GM13976 (cell line): ENCODE measurements around the gene BTN3A1.
"Not testable (repeated sequence)": the region's sequence is repeated elsewhere in the genome, so short reads cannot be mapped to it uniquely, and the experiment has no call there.

Experiments
- DNase-seq: peaks from one replicate; pipeline ENCODE4 v3.0.0; 2012; ENCODE audit warnings: low spot score
- in situ Hi-C: fragments of 300-500 bp; cut with MboI; formaldehyde crosslinking; loops from one replicate; pipeline ENCODE4 v1.12.0; 2022; ENCODE audit warnings: low sequenced_read_pairs, mixed read lengths, inconsistent platforms; ENCODE audit not compliant: unreplicated experiment
- TF ChIP-seq, protein P1 (sequence below): IDR thresholded peaks from 2 replicates; pipeline ENCODE4 v1.5.1; 2012; ENCODE audit warnings: borderline replicate concordance, mild to moderate bottlenecking; ENCODE audit not compliant: insufficient read depth; ENCODE audit errors: extremely low read depth, missing control alignments, control extremely low read depth

BTN3A1 gene

DNA sequence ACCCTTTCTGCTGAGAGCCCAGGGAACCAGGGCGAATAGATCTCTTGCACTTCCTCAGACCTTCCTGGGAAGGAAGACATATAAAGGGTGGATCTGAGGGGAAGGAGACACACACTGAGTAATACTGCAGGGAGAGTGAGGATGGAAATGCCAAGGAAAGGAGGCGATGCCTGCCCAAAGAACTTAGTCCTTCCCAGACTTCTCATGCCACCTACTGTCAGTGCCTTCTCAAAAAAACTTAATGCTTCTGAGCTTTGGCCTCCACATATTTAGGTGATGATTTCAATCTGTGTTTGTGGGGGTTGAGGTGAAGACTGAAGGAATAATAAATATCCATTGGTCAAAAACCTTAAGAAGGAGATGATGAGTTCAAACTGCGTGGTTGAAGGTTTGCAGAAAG is 9.7 kb downstream of the BTN3A1 start:
- no peak for DNase-seq
- TF ChIP-seq, protein P1, sequence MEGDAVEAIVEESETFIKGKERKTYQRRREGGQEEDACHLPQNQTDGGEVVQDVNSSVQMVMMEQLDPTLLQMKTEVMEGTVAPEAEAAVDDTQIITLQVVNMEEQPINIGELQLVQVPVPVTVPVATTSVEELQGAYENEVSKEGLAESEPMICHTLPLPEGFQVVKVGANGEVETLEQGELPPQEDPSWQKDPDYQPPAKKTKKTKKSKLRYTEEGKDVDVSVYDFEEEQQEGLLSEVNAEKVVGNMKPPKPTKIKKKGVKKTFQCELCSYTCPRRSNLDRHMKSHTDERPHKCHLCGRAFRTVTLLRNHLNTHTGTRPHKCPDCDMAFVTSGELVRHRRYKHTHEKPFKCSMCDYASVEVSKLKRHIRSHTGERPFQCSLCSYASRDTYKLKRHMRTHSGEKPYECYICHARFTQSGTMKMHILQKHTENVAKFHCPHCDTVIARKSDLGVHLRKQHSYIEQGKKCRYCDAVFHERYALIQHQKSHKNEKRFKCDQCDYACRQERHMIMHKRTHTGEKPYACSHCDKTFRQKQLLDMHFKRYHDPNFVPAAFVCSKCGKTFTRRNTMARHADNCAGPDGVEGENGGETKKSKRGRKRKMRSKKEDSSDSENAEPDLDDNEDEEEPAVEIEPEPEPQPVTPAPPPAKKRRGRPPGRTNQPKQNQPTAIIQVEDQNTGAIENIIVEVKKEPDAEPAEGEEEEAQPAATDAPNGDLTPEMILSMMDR = no peak
- in situ Hi-C loops = no loop called here

DNA sequence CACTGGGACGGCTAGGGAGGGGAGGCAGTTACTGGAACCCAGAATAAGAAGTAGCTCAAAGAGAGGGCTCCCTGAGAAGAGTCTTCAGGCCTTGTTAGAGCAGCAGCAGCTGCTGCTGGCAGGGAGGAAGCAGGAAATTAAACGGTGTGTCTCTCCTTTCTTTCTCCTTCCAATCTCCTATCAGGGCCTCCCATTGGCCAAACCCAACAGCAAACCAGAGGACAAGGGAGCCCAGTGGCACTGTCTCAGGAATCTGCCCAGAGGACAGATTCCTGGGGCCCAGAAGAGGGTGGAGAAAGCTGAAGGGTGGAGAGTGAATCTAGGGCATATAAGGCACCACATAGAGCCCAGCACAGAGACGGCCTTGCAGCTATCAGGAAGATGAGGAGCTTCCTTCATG is 10.2 kb downstream of the BTN3A1 start:
- in situ Hi-C loops = no loop called here
- TF ChIP-seq, protein P1 = no peak
- DNase-seq = no peak

DNA sequence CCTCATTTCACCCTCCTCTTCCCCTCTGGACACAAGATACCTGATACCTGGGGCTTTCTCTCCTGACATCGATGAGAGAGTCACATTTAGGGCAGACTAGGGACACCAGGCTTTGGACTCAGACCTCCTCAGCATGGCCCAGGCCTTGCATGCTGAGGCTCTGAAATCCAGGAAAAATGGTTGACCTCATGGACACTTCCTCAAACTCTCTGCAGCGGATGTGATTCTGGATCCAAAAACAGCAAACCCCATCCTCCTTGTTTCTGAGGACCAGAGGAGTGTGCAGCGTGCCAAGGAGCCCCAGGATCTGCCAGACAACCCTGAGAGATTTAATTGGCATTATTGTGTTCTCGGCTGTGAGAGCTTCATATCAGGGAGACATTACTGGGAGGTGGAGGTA is 10.9 kb downstream of the BTN3A1 start:
- TF ChIP-seq, protein P1 = no peak
- DNase-seq = no peak
- in situ Hi-C loops = no loop called here

DNA sequence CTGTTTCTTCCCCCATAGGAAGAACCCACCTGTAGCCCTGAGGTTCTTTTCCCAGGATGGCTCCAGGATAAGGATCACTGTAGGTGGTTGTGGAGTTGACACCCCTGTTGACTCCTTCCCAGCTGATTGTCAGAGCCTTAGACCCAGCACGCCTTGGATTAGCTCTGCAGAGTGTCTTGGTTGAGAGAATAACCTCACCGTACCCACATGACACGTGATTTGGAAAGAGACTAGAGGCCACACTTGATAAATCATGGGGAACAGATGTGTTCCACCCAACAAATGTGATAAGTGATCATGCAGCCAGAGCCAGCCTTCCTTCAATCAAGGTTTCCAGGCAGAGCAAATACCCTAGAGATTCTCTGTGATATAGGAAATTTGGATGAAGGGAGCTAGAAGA is 12.2 kb downstream of the BTN3A1 start:
- in situ Hi-C loops = no loop called here
- TF ChIP-seq, protein P1 = no peak
- no peak for DNase-seq

DNA sequence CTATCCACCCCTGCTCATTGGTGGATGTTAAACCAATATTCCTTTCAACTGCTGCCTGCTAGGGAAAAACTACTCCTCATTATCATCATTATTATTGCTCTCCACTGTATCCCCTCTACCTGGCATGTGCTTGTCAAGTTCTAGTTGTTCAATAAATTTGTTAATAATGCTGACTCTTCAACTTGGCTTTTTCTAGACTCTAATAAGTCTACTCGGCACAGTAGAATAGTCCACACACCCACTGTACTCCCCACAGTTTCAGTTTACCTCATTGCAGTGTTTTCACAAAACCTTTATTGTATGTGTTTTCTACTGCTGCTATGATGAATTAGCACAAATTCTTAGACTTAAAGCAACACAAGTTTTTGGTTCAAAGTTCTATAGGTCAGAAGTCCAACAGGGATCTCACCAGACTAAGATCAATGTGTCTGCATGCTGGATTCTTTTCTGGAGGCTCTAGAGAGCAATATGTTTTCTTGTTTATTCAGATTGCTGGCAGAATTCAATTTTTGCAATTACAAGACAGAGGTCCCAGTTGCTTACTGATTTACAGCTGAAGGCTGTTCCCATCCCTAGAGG is 13.1 kb downstream of the BTN3A1 start:
- in situ Hi-C loops = no loop called here
- DNase-seq = no peak
- TF ChIP-seq, protein P1 = no peak

DNA sequence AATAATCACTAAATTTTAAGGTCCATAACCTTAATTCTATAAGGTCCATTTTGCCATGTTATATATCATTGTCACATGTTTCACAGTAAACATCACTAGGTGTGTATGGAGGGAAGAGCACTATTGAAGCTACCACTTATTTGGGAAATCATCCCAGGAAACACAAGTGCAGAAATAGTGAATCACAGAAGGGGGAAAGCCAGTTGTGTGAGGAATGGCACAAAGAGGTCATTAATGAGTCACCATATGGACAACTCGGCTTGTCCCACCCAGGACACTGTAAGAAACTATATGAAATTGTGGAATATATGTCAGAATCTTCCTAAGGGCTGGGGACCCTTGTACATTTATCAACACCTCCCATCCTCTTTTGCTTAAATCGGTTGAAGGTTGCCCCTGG is 13.7 kb downstream of the BTN3A1 start:
- in situ Hi-C loops = no loop called here
- no peak for DNase-seq
- TF ChIP-seq, protein P1 = no peak

DNA sequence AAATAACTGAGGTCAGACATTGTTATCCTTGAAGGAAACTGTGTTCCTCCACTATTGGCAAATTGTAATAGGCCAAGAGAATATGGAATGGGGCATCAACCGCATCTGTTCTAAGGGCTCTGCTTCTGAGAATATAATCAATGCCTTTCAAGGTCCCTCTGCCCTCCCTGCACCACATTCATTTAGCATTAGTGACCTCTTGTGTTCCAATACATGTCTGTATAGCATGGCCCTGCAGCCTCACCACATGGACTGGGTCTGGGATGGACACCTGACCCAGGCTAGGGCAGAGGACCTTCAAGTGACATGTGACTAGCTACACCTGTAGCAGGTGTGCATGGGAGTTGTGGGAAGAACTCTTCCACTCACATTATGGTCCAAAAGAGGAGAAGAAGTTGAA is 14.2 kb downstream of the BTN3A1 start:
- TF ChIP-seq, protein P1 = no peak
- no peak for DNase-seq
- in situ Hi-C loops = no loop called here

DNA sequence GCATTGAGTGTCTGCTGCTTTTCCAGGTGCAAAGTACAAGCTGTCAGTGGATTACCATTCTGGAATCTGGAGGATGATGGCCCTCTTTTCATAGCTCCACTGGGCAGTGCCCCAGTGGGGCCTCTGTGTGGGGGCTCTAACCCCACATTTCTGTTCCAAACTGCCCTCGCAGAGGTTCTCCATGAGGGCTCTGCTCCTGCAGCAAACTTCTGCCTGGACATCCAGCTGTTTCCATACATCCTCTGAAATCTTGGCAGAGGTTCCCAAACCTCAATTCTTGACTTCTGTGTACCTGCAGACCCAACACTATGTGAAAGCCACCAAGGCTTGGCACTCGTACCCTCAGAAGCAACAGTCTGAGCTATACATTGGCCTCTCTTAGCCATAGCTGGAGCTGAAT is 16.0 kb downstream of the BTN3A1 start:
- DNase-seq, in situ Hi-C loops: not testable (repeated sequence)

DNA sequence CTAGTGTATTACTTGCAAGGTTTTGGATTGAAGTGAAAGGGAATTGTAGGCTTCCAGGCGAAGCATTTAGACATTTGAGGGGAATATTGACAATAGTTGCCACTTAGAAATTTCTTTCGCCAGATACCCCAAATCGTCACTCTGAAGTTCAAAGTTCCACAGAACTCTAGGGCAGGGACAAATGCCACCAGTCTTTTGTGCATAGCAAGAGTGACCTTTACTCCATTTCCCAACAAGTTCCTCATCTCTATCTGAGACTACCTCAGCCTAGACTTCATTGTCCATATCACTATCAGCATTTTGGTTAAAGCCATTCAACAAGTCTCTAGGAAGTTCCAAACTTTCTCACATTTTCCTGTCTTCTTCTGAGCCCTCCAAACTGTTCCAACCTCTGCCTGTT is 16.7 kb downstream of the BTN3A1 start:
- in situ Hi-C loops, DNase-seq: not testable (repeated sequence)
